ENCODE measurements around the gene INTS15.

Gene INTS15

DNA sequence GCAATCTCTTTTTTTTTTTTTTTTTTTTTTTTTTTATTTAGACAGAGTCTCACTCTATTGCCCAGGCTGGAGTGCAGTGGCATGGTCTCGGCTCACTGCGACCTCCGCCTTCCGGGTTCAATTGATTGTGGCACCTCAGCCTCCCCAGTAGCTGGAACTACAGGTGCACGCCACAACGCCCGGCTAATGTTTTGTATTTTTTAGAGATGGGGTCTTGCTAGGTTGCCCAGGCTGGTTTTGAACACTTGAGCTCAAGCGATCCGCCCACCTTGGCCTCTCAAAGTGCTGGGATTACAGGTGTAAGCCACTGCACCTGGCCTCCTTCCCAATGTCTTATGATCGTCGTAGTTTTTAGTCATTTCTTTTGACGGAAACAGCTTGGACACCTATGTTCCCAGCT lies 19.0 kb downstream of the INTS15 start:
- H3K4me3 ChIP-seq (ENCODE audit: control insufficient read depth, low read depth, low read length), result no peak overlapping the region
- DNase-seq (ENCODE audit: low read depth), result no peak
- TF ChIP-seq CTCF (IDR thresholded peaks at IDR 0.05; ENCODE audit: control insufficient read depth, insufficient read depth, low read depth, low read length, missing control alignments), result no peak

GRCh38 chr7:6612819-6613218 lies 23.0 kb downstream of the INTS15 start:
- no peak for DNase-seq (ENCODE audit: low read depth)
- no peak overlapping the region for H3K4me3 ChIP-seq (ENCODE audit: control insufficient read depth, low read depth, low read length)
- TF ChIP-seq CTCF (IDR thresholded peaks at IDR 0.05; ENCODE audit: control insufficient read depth, insufficient read depth, low read depth, low read length, missing control alignments), result no peak

DNA sequence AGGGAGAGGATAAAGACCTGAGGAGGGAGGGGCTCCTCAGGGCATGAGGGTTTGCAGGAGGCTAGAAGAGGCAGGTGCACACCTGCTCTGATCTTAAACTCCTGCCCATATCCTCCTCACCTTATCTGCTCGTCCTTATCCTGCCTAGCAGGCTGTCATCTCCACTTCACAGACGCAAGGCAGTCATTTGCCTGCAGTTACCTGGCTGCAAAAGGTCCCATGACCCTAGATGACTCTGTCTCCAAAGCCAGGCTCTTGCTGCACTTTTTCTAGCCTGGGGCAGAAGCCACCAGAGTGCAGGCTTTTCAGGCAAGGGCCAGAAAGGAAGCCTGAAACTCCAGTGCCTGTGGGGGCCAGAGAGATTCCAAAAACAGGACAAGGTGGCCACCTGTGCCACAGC lies 23.9 kb downstream of the INTS15 start:
- H3K4me3 ChIP-seq (ENCODE audit: control insufficient read depth, low read depth, low read length), result no peak overlapping the region
- no peak for DNase-seq (ENCODE audit: low read depth)
- TF ChIP-seq CTCF (IDR thresholded peaks at IDR 0.05; ENCODE audit: control insufficient read depth, insufficient read depth, low read depth, low read length, missing control alignments), result no peak

DNA sequence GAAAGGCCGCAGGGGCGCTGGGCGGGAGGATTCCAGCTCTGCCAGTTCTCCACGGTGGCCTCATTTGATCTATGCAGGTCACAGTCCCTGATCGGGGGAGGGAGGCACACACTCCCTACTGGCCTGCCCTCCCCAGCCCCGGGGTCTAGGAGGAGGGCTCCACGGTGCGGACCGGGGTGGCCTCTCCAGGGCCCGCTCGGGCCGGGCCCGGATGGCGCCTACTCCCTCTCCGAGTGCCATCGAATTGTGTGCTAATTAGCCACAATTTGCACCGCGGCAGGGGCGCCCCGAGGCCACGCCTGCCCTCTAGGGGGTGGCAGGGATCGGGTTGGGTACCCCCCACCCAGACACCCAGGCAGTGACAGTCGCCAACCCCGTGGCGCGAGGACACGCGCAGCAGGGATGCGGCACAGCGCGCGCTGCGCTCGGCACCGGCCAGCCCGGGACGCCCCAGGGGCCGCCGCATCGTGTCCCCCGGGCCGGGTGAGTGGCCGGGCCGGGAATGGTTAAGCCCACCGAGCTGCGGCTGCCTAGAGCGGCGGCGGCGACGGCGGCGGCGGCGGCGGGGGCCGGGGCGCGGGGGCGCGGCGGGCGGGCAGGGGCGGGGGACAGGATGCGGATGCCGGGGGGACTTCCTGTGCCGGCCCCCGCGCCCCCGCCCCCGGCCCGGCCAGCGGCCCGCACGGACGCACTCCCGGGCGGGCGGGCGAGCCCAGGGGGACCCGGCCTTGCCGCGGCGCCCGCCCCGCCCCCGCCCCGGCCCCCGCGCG lies 25.3 kb downstream of the INTS15 start, which contains the start of gene ZNF853:
TSS of gene ZNF853 (plus strand) at position 658 of the 770 bp plus-strand sequence. CDS start 565 bp downstream, outside the sequence.
- no peak for TF ChIP-seq CTCF (IDR thresholded peaks at IDR 0.05; ENCODE audit: control insufficient read depth, insufficient read depth, low read depth, low read length, missing control alignments)
- H3K4me3 ChIP-seq (ENCODE audit: control insufficient read depth, low read depth, low read length), result peak within 1 kb of the TSS; percentile 24
- DNase-seq (ENCODE audit: low read depth), result no peak

DNA sequence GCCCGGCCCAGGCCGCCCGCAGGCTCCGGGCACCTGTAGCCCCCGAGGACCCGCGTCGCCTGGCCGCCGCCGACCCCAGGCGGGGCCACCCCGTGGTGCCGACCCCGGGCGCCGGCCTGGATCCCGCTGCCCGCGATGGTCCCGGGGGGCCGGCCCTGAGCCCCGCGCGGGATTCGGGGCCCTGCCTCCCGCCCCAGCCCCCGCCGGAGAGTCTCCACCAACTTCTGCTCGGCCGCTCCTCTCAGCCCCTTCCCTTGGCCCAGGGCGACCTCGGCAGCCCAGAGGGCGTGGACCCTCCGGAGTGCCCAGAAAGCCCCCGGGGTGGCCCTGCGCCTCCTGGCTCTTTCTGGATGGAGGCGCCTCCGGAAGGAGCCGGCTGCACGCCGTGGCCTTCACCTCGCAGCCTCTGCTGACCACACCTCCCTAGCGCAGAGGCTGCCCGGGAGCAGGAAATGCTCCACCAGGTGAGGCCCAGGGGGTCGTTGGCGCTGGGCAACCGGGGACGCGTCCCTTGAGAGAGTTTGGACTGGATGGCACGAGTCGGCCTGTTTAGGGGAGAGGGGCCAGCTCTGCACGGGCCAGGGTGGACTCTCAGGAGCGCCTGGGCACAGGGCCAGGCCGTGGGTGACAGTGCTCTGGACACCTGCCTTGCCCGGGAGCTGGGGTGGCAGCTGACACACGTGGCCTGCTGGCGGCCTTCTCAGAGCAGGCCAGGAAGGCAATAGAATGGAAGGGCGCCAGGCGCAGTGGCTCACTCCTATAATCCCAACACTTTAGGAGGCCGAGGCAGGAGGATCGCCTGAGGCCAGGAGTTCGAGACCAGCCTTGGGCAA lies 26.1 kb downstream of the INTS15 start:
- H3K4me3 ChIP-seq (ENCODE audit: control insufficient read depth, low read depth, low read length), result peak overlapping the region; percentile 24
- no peak for DNase-seq (ENCODE audit: low read depth)
- TF ChIP-seq CTCF (IDR thresholded peaks at IDR 0.05; ENCODE audit: control insufficient read depth, insufficient read depth, low read depth, low read length, missing control alignments), result no peak

DNA sequence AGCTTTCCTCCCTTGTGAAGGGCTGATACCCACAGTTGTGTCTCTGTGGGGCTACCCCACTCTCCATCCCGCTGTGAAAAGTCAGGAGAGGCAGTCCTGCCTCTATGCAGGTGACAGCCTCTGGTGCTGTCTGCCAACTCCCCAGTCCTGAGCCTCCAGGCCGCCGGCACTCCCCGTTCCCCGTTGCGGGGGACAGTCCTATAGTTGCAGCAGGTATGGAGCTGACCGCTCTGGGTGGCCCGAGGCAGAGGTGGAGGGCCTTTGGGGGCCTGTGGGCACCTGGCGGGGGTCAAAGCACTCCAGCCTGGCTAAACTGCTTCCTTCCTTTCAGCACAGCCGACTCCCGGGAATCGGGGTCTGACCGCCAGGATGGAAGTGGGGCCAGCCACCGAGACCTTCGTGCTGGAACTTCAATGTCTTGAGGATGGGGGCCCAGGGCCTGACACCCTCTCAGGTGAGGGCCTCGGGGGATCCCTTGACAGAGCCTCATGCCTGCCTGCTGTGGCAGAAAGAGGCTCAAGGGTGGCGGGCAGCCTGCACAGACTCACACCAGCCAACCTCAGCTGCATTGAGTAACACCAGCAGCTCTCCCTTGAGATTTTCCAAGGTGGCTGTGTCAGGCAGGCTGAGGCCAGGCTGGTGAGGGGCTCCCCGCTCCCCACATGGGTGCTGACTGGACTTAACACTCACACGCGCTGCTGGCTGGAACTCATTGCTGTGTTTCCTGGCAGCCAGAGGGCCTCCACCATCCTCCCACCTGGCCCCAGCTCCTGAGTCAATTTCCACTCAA lies 27.2 kb downstream of the INTS15 start:
- no peak for TF ChIP-seq CTCF (IDR thresholded peaks at IDR 0.05; ENCODE audit: control insufficient read depth, insufficient read depth, low read depth, low read length, missing control alignments)
- no peak for DNase-seq (ENCODE audit: low read depth)
- no peak overlapping the region for H3K4me3 ChIP-seq (ENCODE audit: control insufficient read depth, low read depth, low read length)

All from AG09309 (cell line).